ENCODE data around the gene PAIP2.
"Not testable (repeated sequence)": the region's sequence is repeated elsewhere in the genome, so short reads cannot be mapped to it uniquely, and the experiment has no call there.

PAIP2 gene

DNA sequence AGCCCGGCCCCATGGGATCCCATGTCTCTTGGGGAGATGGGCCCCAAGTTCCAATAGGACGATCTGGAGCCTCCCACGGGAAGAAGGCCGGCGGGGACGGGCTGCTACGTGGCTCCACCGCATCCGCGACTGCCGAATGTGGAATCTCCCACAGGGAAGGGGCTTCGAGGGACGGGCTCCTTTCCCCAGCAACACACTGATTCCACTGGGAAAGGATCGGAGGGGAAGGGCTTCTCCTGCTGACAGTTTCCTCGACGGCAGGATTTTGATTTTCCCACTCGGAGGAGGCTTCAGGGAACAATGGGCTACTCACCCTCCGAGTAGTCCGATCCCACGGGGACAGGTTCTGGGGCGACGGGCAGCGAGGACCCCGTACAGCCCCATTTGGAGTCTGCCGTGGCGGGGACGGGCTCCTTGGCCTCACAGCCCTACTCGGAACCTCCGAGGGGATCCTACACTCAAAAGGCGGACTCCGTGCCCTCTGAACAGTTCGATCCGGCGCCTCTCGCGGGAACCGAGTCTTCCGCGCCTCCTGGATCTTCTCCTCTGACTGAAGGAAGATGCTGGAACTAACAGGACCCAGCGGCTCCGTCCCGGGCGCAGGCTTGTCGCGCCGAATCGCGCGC lies 52.0 kb downstream of the PAIP2 start:
- no peak for DNase-seq

DNA sequence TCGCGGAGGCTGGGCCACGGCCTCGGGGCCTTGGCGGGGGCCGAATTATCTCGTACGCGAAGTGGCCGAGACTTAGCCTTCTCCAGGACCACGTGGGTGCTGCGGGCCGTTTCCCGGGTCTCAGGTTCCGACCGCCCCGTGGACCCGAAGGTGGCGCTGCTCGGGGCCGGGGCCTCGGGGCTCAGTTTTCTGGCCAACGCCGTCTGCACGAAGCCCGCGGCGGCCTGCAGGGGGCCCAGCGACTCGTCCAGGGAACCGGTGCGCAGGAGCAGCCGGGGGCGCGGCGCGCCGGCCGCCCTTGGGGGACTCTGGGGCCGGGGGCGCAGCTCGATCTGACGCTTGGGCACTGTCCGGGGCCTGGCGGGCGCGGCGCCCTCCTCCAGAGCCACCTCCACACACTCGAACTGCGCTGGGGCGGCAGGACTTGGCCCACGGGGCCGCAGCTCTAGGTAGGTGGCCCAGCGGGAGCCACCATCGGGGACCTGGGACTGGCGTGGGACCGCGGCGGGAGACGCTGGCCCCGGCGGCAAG lies 52.5 kb downstream of the PAIP2 start:
- DNase-seq: peak in 2 of 4 experiments; percentile 25 to 39

DNA sequence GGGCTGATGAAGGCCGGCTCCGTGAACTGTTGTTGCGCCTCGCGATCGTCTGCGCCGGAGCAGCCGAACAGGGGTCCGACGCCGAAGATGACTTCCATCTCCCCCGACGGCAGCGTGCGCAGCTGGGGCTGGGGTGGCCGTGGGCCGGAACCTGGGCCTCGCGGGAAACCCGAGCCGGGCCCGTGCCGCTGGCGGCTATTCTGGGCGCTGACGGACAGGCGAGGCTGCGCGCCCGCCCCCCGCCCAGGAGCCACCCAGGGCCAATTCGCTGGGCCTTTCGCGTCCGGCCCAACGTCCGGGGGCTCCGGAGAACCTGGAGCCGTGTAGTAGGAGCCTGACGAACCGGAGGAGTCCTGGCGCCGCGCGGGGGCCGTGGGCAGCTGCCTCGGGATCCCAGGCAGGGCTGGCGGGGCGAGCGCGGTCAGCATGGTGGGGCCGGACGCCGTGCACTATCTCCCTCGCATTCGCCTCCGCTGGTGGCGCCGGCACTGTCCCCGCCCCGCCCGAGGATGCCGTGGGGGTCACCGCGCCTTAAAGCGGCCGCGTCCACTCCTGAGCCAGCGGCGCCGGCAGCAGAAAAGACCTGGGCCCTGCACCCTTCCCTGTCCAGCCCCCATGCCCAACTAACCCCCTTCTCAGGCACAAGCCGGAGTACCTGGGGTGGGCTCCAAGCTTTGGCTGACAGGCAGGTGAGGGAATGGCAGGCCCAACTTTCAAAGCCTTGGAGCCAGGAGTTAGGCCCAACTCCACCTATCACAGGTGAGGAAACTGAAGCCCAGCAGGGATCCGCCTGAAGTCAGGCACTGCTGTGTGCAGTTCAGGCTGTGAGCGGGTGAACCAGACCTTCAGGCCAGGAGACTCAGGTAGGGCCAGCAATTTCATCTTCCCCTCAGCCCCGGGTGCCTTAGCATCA lies 53.3 kb downstream of the PAIP2 start, which contains the start of gene PROB1:
Gene PROB1 (minus strand): TSS at position 451 of the 913 bp plus-strand sequence. CDS start 23 bp downstream, at position 428.
- no peak for DNase-seq

DNA sequence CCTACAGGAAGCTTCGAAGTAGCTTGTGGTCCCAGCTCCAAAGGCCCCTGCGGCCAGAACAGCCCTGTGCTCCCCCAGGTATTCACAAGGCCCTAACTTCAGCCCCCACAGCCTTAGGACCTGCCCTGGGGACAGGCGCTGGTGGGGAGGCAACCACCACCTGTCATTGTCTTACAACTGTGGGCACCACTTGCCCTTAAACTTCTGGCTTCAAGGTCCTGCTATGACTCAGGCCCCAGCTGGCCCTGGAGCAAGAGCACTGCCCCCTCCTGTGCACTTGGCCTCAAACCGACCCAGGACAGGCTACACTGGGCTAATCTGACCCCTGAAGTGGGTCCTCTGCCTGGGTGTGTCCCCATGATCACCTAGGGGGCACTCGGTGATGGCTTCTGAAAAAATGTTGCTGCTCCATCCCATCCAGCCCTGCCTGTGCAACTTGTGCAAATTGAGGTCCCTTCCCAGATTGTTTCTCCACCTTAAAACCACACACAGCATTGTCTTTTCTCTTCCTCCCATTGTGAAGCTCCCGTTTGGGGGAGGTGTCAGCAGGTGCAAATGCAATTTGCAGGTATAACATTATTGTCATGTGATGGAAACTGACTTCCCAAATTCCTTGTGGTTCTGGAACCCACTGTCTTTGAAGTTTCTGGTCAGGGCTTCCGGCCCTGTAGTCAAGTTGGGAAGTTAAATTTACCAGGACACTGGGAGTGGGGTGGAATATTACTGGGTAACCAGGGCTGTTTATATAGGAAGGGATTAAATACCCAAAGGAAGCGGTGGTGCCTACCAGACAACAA lies 54.4 kb downstream of the PAIP2 start:
- no peak for DNase-seq

DNA sequence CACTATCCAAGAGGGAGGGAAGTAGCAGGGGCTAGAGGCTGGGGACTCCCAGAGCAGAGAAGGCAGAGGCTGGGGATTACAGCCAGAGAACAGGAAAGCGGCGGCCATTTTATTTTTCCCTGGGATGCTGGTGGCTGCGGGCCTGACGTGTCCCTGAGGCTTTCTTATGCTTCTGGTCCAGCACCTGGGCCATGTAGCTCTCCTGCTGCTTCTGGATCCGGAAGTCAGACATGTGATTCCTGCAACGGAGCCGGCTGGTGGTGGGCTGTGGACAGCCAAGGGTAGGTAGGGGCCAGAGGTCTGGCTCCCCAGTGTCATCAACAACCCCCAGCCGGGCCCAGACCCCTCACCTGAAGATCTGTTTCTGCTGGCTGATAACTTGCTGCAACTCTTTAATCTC lies 55.0 kb downstream of the PAIP2 start:
- no peak for DNase-seq

DNA sequence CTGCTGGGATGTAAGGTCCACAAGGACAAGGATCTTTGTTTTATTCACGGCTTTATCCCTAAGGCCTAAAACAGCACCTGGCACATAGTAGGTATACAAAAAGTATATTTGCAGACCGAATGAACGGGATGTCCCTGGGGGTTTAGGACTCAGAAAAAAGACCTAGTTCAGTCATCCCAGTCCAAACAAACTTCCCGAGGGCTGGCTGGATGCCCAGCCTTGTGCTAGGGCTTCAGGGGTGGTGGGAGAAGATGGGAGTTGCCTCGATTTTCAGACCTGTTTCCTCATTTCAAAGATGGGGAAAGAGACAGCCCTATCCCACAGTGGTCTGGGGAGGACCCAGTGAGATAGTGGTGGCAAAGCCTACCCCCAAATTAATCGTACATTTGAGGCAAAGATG lies 56.3 kb downstream of the PAIP2 start:
- no peak for DNase-seq

DNA sequence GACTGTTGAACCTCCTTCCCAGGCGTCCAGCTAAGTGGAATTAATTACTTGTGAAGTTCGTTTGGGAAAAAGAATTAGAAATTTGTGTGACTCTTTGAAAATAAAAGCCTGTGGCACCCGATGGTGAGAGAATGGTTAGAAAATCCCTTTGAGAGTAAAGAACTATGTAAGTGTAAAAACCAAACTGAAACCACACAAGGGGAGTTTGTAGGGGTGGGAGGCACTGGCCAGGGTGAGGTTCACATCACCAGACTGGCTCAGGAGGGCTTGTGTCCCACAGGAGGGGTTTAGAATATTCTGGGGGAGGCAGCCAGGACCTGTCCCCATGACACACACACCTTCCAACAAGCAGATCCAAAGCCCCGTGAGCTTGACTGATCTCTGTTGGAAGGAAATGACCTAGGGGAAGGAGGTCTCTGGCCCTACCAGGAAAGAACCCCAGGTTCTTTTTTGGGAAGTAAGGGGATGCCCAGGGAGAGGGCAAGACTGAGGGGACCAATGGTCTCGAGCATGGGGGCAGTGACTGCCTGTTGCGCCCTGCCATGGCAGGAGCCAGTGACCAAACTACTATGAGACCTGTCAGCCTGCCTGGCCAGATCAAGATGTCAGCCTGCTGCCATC lies 58.0 kb downstream of the PAIP2 start:
- no peak for DNase-seq

DNA sequence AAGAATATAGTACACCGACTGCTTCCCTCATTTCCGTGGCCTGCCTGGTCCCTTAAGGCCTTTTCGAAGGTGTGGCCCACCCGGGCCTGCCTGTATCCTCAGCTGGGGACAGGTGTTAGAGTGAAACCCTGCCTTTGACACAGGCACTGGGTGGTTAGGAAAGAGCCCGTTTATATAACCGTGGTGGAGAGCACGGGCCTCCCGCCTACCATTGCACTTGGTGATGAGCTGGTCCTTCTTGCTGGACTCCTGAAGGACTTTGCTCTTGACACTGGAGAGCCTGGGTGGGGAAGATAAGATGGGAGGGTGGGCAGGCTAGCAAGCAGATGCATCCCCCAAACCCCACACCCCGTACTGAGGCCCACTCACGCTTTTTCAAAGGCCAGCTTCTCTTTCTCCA lies 59.9 kb downstream of the PAIP2 start:
- DNase-seq: no peak

DNA sequence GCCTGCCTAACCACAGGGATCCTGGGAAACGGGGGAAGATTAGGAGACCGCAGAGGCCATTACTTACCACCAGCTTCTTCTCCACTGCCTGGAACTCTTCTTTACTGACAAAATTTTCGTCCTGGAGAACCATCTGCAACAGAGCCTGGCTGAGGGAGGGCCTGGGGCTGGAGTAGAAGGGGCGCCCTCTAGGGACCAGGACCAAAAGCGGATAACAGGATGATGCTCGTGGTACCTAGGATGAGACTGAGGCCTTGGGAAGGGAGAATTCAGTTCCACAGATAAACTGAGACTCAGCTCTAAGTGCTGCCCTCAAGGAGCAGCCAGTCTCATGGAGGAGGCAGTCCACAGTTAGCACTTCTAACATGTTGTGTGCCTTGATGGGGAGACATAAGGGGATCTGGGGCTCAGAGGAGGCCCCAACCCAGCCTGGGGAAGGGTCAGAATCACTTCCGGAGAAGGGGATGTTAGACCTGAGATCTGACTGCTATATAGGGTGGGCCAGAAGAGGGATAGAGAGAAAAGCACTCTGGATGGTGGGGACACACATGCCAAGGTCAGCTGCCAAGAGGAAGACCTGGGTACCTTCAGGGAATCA lies 61.0 kb downstream of the PAIP2 start:
- DNase-seq: no peak

DNA sequence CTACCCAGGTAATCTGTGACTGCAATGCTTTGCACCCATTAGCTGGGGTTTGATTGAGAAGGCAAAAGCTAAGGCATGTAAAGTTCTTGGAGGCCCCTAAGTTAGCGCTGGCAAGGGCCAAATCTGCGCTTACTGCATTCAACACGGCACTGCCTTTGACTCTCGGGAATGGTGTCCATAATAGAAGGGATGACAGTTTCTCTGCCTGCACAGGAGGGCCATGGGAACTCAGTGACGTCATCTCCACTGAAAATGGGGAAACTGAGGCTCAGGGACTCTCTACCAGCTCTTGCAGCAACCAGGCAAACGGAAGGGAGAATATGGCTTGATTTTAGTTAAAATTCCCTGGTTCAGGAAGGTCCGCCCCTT lies 61.7 kb downstream of the PAIP2 start:
- DNase-seq: no peak

DNA sequence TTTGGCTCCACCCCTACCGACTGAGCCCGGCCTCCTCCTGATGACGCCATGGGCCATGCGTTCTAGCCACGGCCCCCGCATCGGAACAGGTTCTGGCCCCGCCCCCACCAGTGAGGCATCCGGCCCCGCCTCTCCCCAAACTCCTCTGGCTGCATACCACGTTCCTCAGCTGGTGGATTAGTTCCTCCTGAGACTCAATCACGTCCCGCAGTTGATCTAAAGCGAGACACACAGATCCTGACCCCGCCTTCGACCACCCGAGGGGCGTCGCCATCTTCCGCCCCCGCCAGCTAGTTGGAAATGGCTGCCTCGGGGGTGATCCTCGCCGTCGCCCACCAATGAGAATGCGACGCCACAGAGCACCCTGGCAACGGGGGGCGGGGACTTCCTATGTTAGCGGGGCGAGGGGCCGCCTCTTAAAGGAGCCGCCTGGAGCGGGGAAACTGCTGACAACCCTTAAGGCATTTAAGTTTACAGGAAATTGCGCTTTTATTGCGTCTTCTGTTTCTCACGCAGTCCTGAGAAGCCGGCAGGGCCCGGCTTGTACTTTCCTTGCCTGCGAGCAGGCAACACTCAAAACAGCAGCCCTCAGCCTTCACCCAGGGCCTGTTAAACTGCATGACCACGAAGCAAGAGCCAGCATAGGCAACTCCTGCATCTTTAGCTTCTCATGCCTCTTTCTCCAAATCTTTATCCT lies 62.3 kb downstream of the PAIP2 start, which contains the start of gene SPATA24:
Gene SPATA24 (minus strand): TSS at position 303 of the 697 bp plus-strand sequence. CDS start 29 bp downstream, at position 274.
- peak; percentile 96 to 98 (median 97) for DNase-seq

DNA sequence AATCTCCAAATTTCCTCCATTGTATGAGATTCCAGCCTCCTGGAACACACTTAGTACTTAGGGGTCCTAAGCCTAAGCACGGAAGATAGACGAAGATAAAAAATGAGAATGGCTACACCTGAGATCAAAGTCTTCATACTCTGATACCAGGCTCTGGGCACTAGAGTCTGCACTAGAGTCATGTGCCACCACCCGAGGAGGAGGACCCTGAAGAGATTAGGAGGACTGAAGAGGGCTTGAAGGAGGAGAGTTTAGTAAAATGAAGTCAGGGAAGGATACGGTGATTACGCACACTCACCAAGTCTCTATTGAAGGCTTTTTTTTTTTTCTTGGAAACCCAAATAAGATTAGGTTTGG lies 62.8 kb downstream of the PAIP2 start:
- DNase-seq: no peak

DNA sequence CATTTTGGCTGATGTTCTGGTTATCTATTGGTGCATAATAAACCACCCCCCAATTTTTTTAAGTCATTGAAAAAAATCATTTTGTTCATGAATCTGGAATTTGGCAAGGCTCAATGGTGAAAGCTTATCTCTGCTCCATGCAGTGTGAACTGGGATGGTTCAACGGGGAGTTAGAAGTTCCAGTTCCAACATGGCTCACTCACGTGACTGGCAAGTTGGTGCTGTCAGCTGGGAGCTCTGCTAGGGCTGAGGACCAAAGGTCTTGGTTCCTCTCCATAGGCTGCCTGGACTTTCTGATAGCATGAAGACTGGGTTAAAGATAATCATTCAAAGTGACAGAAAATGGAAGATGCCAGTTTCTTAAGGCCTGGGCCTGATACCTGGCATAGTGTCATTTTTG lies 65.3 kb downstream of the PAIP2 start:
- DNase-seq: no peak

DNA sequence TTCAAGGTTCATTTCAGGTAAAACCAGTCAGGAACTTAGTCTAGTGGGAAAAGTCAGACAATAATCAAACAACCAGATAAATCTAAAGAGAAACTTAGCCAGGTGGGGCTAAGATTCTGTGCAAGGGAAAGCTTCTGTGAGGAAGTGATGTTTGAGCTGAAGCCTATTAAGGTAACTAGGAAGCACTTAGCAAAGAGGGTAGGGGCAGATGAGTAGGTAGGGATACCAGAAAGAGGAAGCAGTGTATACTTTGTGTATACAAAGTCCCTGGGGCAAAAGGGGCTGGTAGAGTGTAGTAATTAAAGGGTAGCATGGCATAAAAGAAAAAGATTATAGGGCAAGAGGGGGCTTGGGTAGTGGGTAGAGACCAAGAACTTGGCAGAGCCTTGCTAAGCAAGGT lies 65.9 kb downstream of the PAIP2 start:
- DNase-seq: no peak

DNA sequence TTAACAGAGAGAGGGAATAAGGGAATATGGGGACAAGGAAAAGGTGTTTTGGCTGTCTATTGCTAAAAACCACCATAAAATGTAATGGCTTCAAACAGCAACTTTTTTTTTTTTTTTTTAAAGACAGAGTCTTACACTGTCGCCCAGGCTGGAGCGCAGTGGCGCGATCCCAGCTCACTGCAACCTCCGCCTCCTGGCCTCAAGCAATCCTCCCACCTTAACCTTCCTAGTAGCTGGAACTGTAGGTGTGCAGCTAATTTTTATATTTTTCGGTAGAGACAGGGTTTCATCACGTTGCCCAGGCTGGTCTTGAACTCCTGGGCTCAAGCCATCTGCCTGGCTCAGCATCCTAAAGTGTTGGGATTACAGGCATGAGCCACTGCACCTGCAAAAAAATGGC lies 66.5 kb downstream of the PAIP2 start:
- DNase-seq: no peak

DNA sequence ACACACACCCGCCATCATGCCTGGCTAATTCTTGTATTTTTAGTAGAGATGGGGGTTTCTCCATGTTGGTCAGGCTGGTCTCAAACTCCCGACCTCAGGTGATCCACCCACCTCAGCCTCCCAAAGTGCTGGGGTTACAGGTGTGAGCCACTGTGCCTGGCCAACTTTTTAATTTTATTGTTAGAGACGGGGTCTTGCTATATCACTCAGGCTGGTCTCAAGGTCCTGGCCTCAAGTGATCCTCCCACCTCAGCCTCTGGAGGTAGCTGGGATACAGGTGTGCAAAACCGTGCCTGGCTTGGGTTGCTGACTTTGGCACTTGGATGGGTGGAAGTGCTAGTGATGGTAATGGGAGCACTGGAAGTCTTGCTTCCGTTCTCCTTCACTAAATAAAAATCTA lies 67.5 kb downstream of the PAIP2 start:
- not testable (repeated sequence) for DNase-seq

DNA sequence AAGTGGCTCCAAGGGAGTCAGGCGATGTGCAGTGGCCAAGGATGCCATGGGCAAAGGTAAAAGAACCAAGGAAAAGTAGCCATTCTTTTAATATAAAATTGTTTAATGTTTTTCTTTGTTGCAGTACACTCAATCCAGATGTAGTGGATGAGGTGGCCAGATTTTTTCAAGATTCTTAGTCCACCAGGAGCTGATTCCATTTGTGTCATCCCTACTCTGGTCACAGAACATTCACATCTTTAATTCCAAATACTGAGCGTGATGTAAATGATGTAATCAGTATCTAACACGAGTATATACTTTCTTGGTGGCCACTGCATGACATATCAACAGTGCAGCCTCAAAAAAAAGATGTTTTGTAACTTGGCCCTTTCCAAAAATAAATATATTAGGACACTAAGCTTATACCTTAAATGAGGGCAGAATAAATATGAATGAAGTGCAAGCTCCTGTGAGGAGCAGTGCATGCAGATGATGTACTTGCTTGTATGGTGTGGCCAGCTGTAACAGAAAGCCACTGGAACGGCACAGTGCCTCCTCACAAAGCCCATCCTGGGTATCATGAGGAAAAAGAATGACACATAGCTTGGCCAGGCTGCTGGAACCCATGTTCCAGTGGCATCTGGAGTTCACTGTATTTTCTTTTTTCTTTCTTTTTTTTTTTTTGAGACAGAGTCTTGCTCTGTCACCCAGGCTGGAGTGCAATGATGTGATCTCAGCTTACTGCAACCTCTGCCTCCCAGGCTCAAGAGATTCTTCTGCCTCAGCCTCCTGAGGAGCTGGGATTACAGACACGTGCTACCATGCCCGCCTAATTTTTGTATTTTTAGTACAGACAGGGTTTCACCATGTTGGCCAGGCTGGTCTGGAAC lies 68.7 kb downstream of the PAIP2 start:
- no peak for DNase-seq

DNA sequence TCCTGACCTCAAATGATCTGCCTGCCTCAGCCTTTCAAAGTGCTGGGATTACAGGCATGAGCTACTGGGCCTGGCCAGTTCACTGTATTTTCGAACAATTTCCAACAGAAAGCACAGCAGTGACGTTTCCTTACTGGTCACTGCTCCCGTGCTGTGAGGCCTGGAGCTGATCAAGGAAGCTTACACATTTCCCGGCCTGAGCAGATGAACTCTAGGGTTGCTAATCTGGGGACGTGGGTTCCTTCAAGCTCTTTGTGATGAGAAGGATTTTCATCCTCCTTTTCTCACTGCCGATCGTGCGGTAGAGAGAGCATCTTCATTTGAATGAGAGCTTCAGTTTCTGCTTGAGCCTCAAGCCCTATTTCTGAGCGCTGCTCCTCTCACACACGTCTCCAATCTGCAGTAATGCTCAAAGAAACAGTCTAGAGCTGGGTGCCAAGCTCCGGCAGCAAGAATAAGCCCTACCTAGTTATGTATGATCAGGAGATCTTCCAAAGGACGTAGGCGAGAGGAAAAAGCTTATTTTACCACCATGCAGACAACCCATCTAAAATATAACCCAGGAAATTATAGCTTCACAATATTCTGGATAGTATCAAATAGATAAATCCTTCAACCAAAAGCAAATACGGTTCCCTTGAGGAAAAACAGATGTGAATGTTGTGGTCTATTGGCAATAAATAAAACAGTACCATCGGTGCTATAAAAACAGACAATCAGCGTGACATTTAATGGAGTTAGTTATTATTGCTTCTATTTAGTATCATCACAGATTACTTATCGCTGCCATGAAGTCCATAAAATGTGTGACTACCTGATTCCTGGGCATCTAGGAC lies 69.6 kb downstream of the PAIP2 start:
- no peak for DNase-seq

DNA sequence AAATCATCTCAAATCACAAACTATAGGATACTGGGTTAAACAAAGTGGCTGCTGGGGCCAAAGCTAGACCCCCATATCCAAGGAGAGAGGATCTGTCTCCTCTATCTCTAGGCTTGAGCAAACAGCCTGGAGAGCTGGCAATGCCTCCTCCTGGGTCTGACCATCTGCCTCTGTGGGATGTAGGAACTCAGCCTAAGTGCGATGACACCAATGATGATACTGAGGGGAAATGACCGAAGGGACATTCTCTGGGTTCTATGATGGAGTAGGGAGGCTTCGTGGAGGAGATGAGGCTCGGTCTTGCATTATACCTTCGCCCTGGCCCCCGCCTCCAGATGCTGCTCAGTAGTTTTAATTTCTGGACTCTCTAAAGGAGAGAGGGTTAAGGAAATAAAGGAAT lies 71.5 kb downstream of the PAIP2 start:
- DNase-seq: no peak

DNA sequence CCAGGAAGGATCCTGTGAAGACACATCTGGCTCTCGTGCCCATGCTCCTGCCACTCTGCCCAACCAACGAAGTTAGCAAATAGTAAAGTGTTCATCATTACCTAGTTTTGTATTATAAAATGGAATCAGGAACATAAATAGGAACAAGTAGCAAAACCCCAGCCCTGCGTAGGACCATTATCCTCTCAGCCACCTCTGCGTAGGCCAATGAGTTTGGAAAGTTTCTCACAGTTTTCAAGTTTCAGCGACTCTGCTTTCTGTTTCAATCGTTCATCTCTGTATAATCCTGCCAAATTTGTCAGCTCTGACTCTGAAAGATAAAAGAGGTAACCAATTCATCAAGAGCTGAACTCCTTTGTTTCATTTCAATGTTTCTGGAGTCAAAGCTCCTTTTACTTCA lies 72.3 kb downstream of the PAIP2 start:
- DNase-seq: no peak
